IMR-90 (cell line): ENCODE measurements around the gene NRF1. TPM values are rescaled to one million over a fixed set of nuclear protein-coding genes. Genes with fewer than 3 reads are reported as not detected.
A peak's percentile ranks its signal among the peaks of the same experiment; 100 is the strongest.

ENCODE experiments used
- ATAC-seq: fragments of 200-7000 bp; cut with Tn5 transposase; 2 replicates; pipeline ENCODE4 v1.9.1; 2020; ENCODE audit warnings: low read depth, mild to moderate bottlenecking, moderate library complexity
- BruUV-seq: library from RNA; stranded (reverse); fragments of 400-500 nt; replicated peaks from 2 replicates; lab custom pipeline; 2021; lab: Mats Ljungman, UMichigan
- CTCF ChIA-PET: fragments of 300-600 bp; formaldehyde crosslinking; extraction: SDS; loops from one replicate; lab custom pipeline; 2021; ENCODE audit warnings: antibody characterized with exemption; lab: Yijun Ruan, JAX
- POLR2A ChIA-PET: fragments of 300-600 bp; sonication (Branson Sonifier 250); formaldehyde crosslinking; loops from one replicate; lab custom pipeline; 2022; ENCODE audit warnings: antibody characterized with exemption; ENCODE audit not compliant: unreplicated experiment; lab: Charles Lee
- DNase-seq: peaks from one replicate; pipeline ENCODE4 v3.0.0; 2013
- H2AFZ ChIP-seq: replicated peaks from 2 replicates; pipeline ENCODE3; 2013; ENCODE audit warnings: low read length, mild to moderate bottlenecking; ENCODE audit not compliant: poor library complexity
- H2AK5ac ChIP-seq: 2 replicates; pipeline ENCODE4 v1.6.1; 2013; ENCODE audit warnings: low read depth, low read length, inconsistent platforms
- H2AK9ac ChIP-seq: replicated peaks from 2 replicates; pipeline ENCODE3; 2013; ENCODE audit warnings: mild to moderate bottlenecking, low read depth, low read length, moderate library complexity; ENCODE audit not compliant: poor library complexity
- H2BK120ac ChIP-seq: 2 replicates; pipeline ENCODE4 v1.6.1; 2013; ENCODE audit warnings: low read depth, low read length, inconsistent platforms
- H2BK15ac ChIP-seq: 3 replicates; pipeline ENCODE4 v1.6.1; 2013; ENCODE audit warnings: low read depth, low read length, inconsistent platforms
- H2BK20ac ChIP-seq: 2 replicates; pipeline ENCODE4 v1.6.1; 2013; ENCODE audit warnings: low read depth, mild to moderate bottlenecking, inconsistent platforms, low read length, moderate library complexity
- H2BK5ac ChIP-seq: 2 replicates; pipeline ENCODE4 v1.6.1; 2013; ENCODE audit warnings: mild to moderate bottlenecking, low read depth, low read length, inconsistent platforms; ENCODE audit not compliant: poor library complexity, severe bottlenecking
- H3K14ac ChIP-seq: replicated peaks from 2 replicates; pipeline ENCODE4 v1.6.1; 2013; ENCODE audit warnings: low read depth, low read length, inconsistent platforms
- H3K18ac ChIP-seq: 2 replicates; pipeline ENCODE4 v1.6.1; 2013; ENCODE audit warnings: low read depth, low read length, control low read depth
- H3K23ac ChIP-seq: 2 replicates; pipeline ENCODE4 v1.6.1; 2013; ENCODE audit warnings: low read depth, low read length, inconsistent platforms
- H3K27ac ChIP-seq: 2 replicates; pipeline ENCODE4 v1.5.1; 2013; ENCODE audit warnings: mild to moderate bottlenecking, control low read depth, low read length; ENCODE audit not compliant: insufficient read depth
- H3K27me3 ChIP-seq: 2 replicates; pipeline ENCODE4 v1.6.1; 2013; ENCODE audit warnings: low read length; ENCODE audit not compliant: control insufficient read depth, insufficient read depth
- H3K36me3 ChIP-seq: 2 replicates; pipeline ENCODE4 v1.6.1; 2013; ENCODE audit warnings: low read length, mixed read lengths; ENCODE audit not compliant: control insufficient read depth, insufficient read depth
- H3K4ac ChIP-seq: 2 replicates; pipeline ENCODE4 v1.6.1; 2013; ENCODE audit warnings: low read depth, low read length, inconsistent platforms
- H3K4me1 ChIP-seq: 2 replicates; pipeline ENCODE4 v1.6.1; 2013; ENCODE audit warnings: low read length, mixed read lengths; ENCODE audit not compliant: control insufficient read depth, insufficient read depth
- H3K4me2 ChIP-seq: 2 replicates; pipeline ENCODE4 v1.6.1; 2013; ENCODE audit warnings: low read depth, mild to moderate bottlenecking, control low read depth, low read length, moderate library complexity
- H3K4me3 ChIP-seq: 2 replicates; pipeline ENCODE4 v1.5.1; 2013; ENCODE audit warnings: low read depth, mild to moderate bottlenecking, control low read depth, low read length, moderate library complexity; ENCODE audit not compliant: insufficient read depth
- H3K56ac ChIP-seq: 2 replicates; pipeline ENCODE4 v1.6.1; 2013; ENCODE audit warnings: low read length, inconsistent platforms; ENCODE audit not compliant: insufficient read depth; ENCODE audit errors: extremely low read depth
- H3K79me1 ChIP-seq, 2 experiments: 2 replicates each; pipeline ENCODE4 v1.6.1; 2013; ENCODE audit warnings: low read length in 2 of 2, inconsistent platforms in 1 of 2, low read depth in 1 of 2
- H3K9ac ChIP-seq: 2 replicates; pipeline ENCODE4 v1.6.1; 2013; ENCODE audit warnings: low read depth, low read length, control low read depth
- H3K9me1 ChIP-seq: 2 replicates; pipeline ENCODE4 v1.6.1; 2013; ENCODE audit warnings: low read length, inconsistent platforms; ENCODE audit not compliant: insufficient read depth
- H3K9me3 ChIP-seq: 2 replicates; pipeline ENCODE4 v1.6.1; 2013; ENCODE audit warnings: low read length; ENCODE audit not compliant: control insufficient read depth, insufficient read depth
- H4K20me1 ChIP-seq: 2 replicates; pipeline ENCODE4 v1.6.1; 2013; ENCODE audit warnings: low read length, inconsistent platforms; ENCODE audit not compliant: insufficient read depth
- H4K5ac ChIP-seq: 2 replicates; pipeline ENCODE4 v1.6.1; 2013; ENCODE audit warnings: mild to moderate bottlenecking, low read depth, low read length, control low read depth
- H4K8ac ChIP-seq, 2 experiments: 2 replicates each; pipeline ENCODE4 v1.6.1; 2013; ENCODE audit warnings: low read depth in 2 of 2, low read length in 2 of 2, control low read depth in 1 of 2, inconsistent platforms in 1 of 2
- H4K91ac ChIP-seq: 2 replicates; pipeline ENCODE4 v1.6.1; 2013; ENCODE audit warnings: low read depth, low read length, inconsistent platforms; ENCODE audit not compliant: insufficient read depth
- BHLHE40 ChIP-seq: fragments of 150-350 bp; IDR thresholded peaks from 2 replicates; pipeline ENCODE4 v1.6.1; 2016; ENCODE audit warnings: mild to moderate bottlenecking, low read depth, low read length
- CEBPB ChIP-seq: IDR thresholded peaks from 2 replicates; pipeline ENCODE4 v1.6.1; 2012; ENCODE audit warnings: low read depth, low read length, improper control_type of control experiment
- CHD1 ChIP-seq: IDR thresholded peaks from 2 replicates; pipeline ENCODE4 v1.6.1; 2012; ENCODE audit warnings: low read depth, low read length, improper control_type of control experiment
- CTCF ChIP-seq: conservative IDR thresholded peaks from 2 replicates; pipeline ENCODE4 v1.5.1; 2012; ENCODE audit warnings: mild to moderate bottlenecking, low read depth, low read length, improper control_type of control experiment
- MAFK ChIP-seq: IDR thresholded peaks from 2 replicates; pipeline ENCODE4 v1.6.1; 2012; ENCODE audit warnings: low read depth, low read length, improper control_type of control experiment
- MXI1 ChIP-seq: IDR thresholded peaks from 2 replicates; pipeline ENCODE4 v1.6.1; 2012; ENCODE audit warnings: low read depth, mild to moderate bottlenecking, low read length, moderate library complexity, borderline replicate concordance
- POLR2A ChIP-seq: IDR thresholded peaks from 2 replicates; pipeline ENCODE4 v1.6.1; 2012; ENCODE audit warnings: mild to moderate bottlenecking, low read depth, low read length
- RAD21 ChIP-seq: IDR thresholded peaks from 2 replicates; pipeline ENCODE4 v1.6.1; 2012; ENCODE audit warnings: low read length, improper control_type of control experiment
- RCOR1 ChIP-seq: IDR thresholded peaks from 2 replicates; pipeline ENCODE4 v1.6.1; 2012; ENCODE audit warnings: mild to moderate bottlenecking, low read length, improper control_type of control experiment; ENCODE audit not compliant: insufficient replicate concordance
- RFX5 ChIP-seq: IDR thresholded peaks from 2 replicates; pipeline ENCODE4 v1.8.0; 2012; ENCODE audit warnings: low read depth, mild to moderate bottlenecking, low read length, moderate library complexity
- USF2 ChIP-seq: fragments of 150-350 bp; IDR thresholded peaks from 2 replicates; pipeline ENCODE4 v1.6.1; 2017; ENCODE audit warnings: mild to moderate bottlenecking, antibody characterized with exemption, low read length, low read depth
- WGBS, 2 experiments: methylation state at CpG; one replicate each; pipeline versions ENCODE4 v1.1.5 to v1.1.7; 2013; ENCODE audit warnings: missing lambda C conversion rate in 2 of 2; ENCODE audit not compliant: insufficient read length in 1 of 2; ENCODE audit errors: extremely low coverage in 2 of 2; 5-methylcytosine and 5-hydroxymethylcytosine counted together
- dilution Hi-C: fragments of 300-500 bp; cut with HindIII; formaldehyde crosslinking; loops from one replicate; pipeline ENCODE4 v1.14.3; 2018; ENCODE audit warnings: low sequenced_read_pairs; ENCODE audit not compliant: unreplicated experiment
- in situ Hi-C: fragments of 300-500 bp; cut with MboI; formaldehyde crosslinking; loops from 3 replicates; pipeline ENCODE4 v1.14.3; 2019; ENCODE audit warnings: low sequenced_read_pairs, inconsistent platforms, mixed read lengths
- intact Hi-C: fragments of 100-400 bp; cut with micrococcal nuclease; formaldehyde crosslinking; loops from 2 replicates; pipeline ENCODE4 v1.10.0; 2022
- polyA plus RNA-seq, 3 experiments: library from polyadenylated mRNA; depleted of rRNA; stranded (reverse); fragments of >200 nt; gene quantifications; 2 replicates each; pipeline ENCODE4 v1.2.3, GENCODE V29; 2012; ENCODE audit warnings: low replicate concordance in 1 of 3
- total RNA-seq: library from RNA; depleted of rRNA; stranded (reverse); fragments of >200 nt; gene quantifications from 2 replicates; pipeline ENCODE4 v1.2.3, GENCODE V29; 2012

Gene NRF1
- total and polyA plus RNA-seq, 2 of the 4 experiments (the other 2 are of a cell fraction) = 11.4 to 15.8 TPM

- dilution Hi-C loops = no loop called here
- H3K18ac ChIP-seq = no peak overlapping the region
- H4K8ac ChIP-seq = no peak overlapping the region
- in situ Hi-C loops = no loop called here
- 0% methylated on average over 8 of the region's 37 CpGs; no CpG with 5 or more reads in 1 of the 2 experiments for WGBS, 2 experiments
- H4K20me1 ChIP-seq = peaks cover 30% of the 10 kb centered on the region
- H3K4ac ChIP-seq = no peak overlapping the region
- H3K4me1 ChIP-seq = peaks cover 5% of the 10 kb centered on the region
- peaks cover 8% of the 10 kb centered on the region for H3K9me3 ChIP-seq
- intact Hi-C loops = no loop called here
- H3K56ac ChIP-seq = no peak overlapping the region
- no peak overlapping the region for H2AK5ac ChIP-seq
- no peak overlapping the region for H3K4me3 ChIP-seq
- H3K4me2 ChIP-seq = no peak overlapping the region
- ATAC-seq = no peak
- H2BK120ac ChIP-seq = no peak overlapping the region
- peaks cover 86% of the 10 kb centered on the region for H3K27me3 ChIP-seq
- H2BK5ac ChIP-seq = no peak overlapping the region
- CTCF ChIA-PET = no interaction called here
- peak overlapping the region; percentile 62; the same call in 1 of the 2 replicates for H3K23ac ChIP-seq
- H3K14ac ChIP-seq = no peak overlapping the region
- POLR2A ChIA-PET = no interaction called here
- H3K27ac ChIP-seq = no peak overlapping the region
- no peaks in the 10 kb centered on the region for H3K9me1 ChIP-seq
- H4K91ac ChIP-seq = no peak overlapping the region
- no peak overlapping the region for H2BK15ac ChIP-seq
- no peak for DNase-seq
- H3K9ac ChIP-seq = no peak overlapping the region
- BruUV-seq = no TSS peak
- no peak overlapping the region for H4K5ac ChIP-seq
- no peak for TF ChIP-seq POLR2A
- no peak for TF ChIP-seq MAFK
- no peak for TF ChIP-seq RCOR1
- no peak for TF ChIP-seq MXI1
- TF ChIP-seq USF2 = no peak
- TF ChIP-seq CEBPB = no peak
- TF ChIP-seq CTCF = no peak
- no peak for TF ChIP-seq CHD1
- no peak for TF ChIP-seq BHLHE40
- TF ChIP-seq RFX5 = no peak
- no peak for TF ChIP-seq RAD21
- H3K36me3 ChIP-seq = no peaks in the 10 kb centered on the region
- no peaks in the 10 kb centered on the region for H3K79me1 ChIP-seq
- no peak overlapping the region for H2BK20ac ChIP-seq
- H2AFZ ChIP-seq = peak overlapping the region; percentile 58
- H2AK9ac ChIP-seq = no peak overlapping the region
Observed at GRCh38 chr7:129784783-129785684, 173.5 kb downstream of the NRF1 start.
